Tibial nerve (tissue), 4 donors: ENCODE data around the gene OR1N1. TPM values are rescaled to one million over a fixed set of nuclear protein-coding genes. Genes with fewer than 3 reads are reported as not detected.

Source experiments
- DNase-seq, 2 donors: peaks; one replicate each; pipeline ENCODE4 v3.0.0-alpha.2; 2019; ENCODE audit warnings: low spot score in 2 of 2
- H3K27ac ChIP-seq, 4 donors: fragments of 200-600 bp; sonication (generic) in 3 of 4; one replicate each; pipeline ENCODE4 v1.5.1; 2017 to 2019; ENCODE audit warnings: mild to moderate bottlenecking in 1 of 4
- H3K27me3 ChIP-seq, 2 donors: fragments of 200-600 bp; sonication (generic) in 1 of 2; one replicate each; pipeline versions ENCODE4 v1.5.1 to v1.6.0; 2017 to 2019
- H3K36me3 ChIP-seq, 3 donors: fragments of 200-600 bp; sonication (generic); one replicate each; pipeline ENCODE4 v1.5.1; 2018 to 2019
- H3K4me1 ChIP-seq, 4 donors: fragments of 200-600 bp; sonication (generic) in 3 of 4; one replicate each; pipeline ENCODE4 v1.5.1; 2017 to 2019
- H3K4me3 ChIP-seq, 4 donors: fragments of 200-600 bp; sonication (generic) in 3 of 4; one replicate each; pipeline ENCODE4 v1.5.1; 2017 to 2019; ENCODE audit warnings: mild to moderate bottlenecking in 1 of 4, moderate library complexity in 1 of 4
- H3K9me3 ChIP-seq, 4 donors: fragments of 200-600 bp; sonication (generic) in 3 of 4; one replicate each; pipeline ENCODE4 v1.5.1; 2017 to 2019
- EP300 ChIP-seq, 2 donors: sonication (generic); formaldehyde crosslinking; IDR thresholded peaks; one replicate each; pipeline ENCODE4 v1.6.1; 2017; ENCODE audit warnings: antibody characterized with exemption in 2 of 2, mild to moderate bottlenecking in 1 of 2
- POLR2A ChIP-seq, 2 donors: fragments of 450-650 bp; IDR thresholded peaks; one replicate each; pipeline ENCODE4 v1.6.1; 2017; ENCODE audit warnings: antibody characterized with exemption in 2 of 2, mild to moderate bottlenecking in 2 of 2, moderate library complexity in 2 of 2
- WGBS, 2 donors: methylation state at CpG; one replicate each; pipeline ENCODE4 v1.1.5; 2018; 5-methylcytosine and 5-hydroxymethylcytosine counted together
- total RNA-seq, 4 donors: library from RNA; depleted of rRNA; stranded (reverse); fragments of >200 nt; gene quantifications; one replicate each; pipeline ENCODE4 v1.1.0, GENCODE V29; 2016
- TF ChIP-seq, protein P1 (sequence below), 5 experiments: fragments of 200-600 bp in 3 of 5; fragments of 450-650 bp in 2 of 5; sonication (generic) in 3 of 5; IDR thresholded peaks; one replicate each; pipeline ENCODE4 v1.5.1; 2016 to 2019; ENCODE audit warnings: antibody characterized with exemption in 5 of 5, mild to moderate bottlenecking in 3 of 5, moderate library complexity in 2 of 5

OR1N1 gene
- total RNA-seq, 4 donors from 2014 or later = not detected

DNA sequence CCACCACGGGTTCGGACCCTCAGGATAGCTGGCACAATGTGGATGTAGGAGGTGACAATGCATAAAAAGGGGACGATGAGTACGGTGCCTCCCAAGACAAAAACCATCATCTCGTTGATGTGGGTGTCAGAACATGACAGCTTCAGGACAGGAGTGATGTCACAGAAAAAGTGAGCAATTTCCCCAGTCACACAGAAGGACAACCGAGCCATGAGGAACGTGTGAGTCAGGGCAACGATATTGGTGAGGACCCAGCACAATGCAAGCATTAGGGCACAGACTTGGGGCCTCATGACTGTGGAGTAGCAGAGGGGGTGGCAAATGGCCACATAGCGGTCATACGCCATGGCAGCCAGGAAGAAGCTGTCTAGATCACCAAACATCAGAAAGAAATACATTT lies 491 bp downstream of the OR1N1 start:
- WGBS, 2 donors = 84 to 89% methylated on average over 10 of the region's 10 CpGs
- H3K27me3 ChIP-seq = no peaks in the 10 kb centered on the region
- no peaks in the 10 kb centered on the region for H3K4me1 ChIP-seq
- no peaks in the 10 kb centered on the region for H3K9me3 ChIP-seq
- no peak overlapping the region for H3K4me3 ChIP-seq
- no peak for DNase-seq
- no peaks in the 10 kb centered on the region for H3K36me3 ChIP-seq
- TF ChIP-seq EP300 (IDR thresholded peaks at IDR 0.05) (no peak), POLR2A (IDR thresholded peaks at IDR 0.05) (no peak)
- TF ChIP-seq, protein P1, sequence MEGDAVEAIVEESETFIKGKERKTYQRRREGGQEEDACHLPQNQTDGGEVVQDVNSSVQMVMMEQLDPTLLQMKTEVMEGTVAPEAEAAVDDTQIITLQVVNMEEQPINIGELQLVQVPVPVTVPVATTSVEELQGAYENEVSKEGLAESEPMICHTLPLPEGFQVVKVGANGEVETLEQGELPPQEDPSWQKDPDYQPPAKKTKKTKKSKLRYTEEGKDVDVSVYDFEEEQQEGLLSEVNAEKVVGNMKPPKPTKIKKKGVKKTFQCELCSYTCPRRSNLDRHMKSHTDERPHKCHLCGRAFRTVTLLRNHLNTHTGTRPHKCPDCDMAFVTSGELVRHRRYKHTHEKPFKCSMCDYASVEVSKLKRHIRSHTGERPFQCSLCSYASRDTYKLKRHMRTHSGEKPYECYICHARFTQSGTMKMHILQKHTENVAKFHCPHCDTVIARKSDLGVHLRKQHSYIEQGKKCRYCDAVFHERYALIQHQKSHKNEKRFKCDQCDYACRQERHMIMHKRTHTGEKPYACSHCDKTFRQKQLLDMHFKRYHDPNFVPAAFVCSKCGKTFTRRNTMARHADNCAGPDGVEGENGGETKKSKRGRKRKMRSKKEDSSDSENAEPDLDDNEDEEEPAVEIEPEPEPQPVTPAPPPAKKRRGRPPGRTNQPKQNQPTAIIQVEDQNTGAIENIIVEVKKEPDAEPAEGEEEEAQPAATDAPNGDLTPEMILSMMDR (IDR thresholded peaks at IDR 0.05) = no peak
- H3K27ac ChIP-seq = no peak overlapping the region

DNA sequence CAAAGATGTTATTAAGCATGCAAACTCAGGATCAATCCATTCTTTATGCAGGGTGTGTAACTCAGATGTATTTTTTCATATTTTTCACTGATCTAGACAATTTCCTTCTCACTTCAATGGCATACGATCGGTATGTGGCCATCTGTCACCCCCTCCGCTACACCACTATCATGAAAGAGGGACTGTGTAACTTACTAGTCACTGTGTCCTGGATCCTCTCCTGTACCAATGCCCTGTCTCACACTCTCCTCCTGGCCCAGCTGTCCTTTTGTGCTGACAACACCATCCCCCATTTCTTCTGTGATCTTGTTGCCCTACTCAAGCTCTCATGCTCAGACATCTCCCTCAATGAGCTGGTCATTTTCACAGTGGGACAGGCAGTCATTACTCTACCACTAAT lies 7.7 kb downstream of the OR1N1 start:
- Histone ChIP-seq H3K4me1 (no peaks in the 10 kb centered on the region), H3K27ac (no peak overlapping the region), H3K4me3 (no peak overlapping the region), H3K27me3 (no peaks in the 10 kb centered on the region), H3K9me3 (no peaks in the 10 kb centered on the region), H3K36me3 (no peaks in the 10 kb centered on the region)
- DNase-seq = no peak
- no peak for TF ChIP-seq POLR2A (IDR thresholded peaks at IDR 0.05)
- TF ChIP-seq, protein P1 (IDR thresholded peaks at IDR 0.05) = no peak
- TF ChIP-seq EP300 (IDR thresholded peaks at IDR 0.05) = no peak
- 92 to 93% methylated on average over 3 of the region's 3 CpGs for WGBS, 2 donors

DNA sequence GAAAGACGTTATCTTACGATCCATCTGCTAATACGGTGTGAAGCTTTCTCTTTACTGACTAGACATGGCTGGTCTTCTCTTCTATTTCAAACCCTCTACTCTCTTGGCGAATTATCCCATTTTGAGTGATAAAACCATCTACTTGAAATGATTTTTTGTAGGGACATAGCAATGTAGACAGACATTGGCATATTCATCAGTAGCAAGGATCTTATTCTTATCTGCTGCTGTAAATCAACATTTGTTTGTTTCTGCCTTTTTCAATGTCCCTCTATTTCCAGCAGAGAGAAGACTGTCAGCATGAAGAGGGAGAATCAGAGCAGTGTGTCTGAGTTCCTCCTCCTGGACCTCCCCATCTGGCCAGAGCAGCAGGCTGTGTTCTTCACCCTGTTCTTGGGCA lies 8.3 kb downstream of the OR1N1 start, which contains the start of gene OR1J4:
Gene OR1J4, plus strand, starts transcription at position 301 of the 400 bp plus-strand sequence. Its CDS starts 0 bp downstream, at position 301.
- Histone ChIP-seq H3K9me3 (no peaks in the 10 kb centered on the region), H3K4me1 (no peaks in the 10 kb centered on the region), H3K4me3 (no peak within 1 kb of the TSS), H3K27ac (no peak within 1 kb of the TSS), H3K36me3 (no peaks in the 10 kb centered on the region), H3K27me3 (no peaks in the 10 kb centered on the region)
- DNase-seq = no peak
- TF ChIP-seq EP300 (IDR thresholded peaks at IDR 0.05) (no peak), POLR2A (IDR thresholded peaks at IDR 0.05) (no peak)
- TF ChIP-seq, protein P1 (IDR thresholded peaks at IDR 0.05) = no peak
- WGBS, 2 donors = 80 to 82% methylated on average over 4 of the region's 4 CpGs

DNA sequence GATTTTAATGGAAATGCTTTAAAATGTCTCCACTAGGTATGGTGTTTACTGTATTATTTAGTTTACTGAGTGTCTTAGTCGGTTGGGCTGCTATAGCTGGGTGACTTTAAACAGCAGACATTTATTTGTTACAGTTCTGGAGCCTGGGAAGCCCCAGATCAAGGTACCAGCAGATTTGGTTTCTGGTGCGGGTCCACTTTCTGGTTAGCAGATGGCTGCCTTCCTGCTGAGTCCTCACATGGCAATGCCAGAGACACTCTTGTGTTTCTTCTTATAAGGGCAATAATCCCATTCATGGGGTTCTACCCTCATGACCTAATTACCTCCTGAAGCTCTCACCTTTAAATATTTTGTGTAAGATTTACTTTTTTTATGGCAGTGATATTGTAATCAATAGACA lies 8.9 kb downstream of the OR1N1 start:
- DNase-seq = no peak
- 50 to 54% methylated on average over 2 of the region's 2 CpGs for WGBS, 2 donors
- Histone ChIP-seq H3K4me1 (no peaks in the 10 kb centered on the region), H3K27ac (no peak overlapping the region), H3K36me3 (no peaks in the 10 kb centered on the region), H3K9me3 (no peaks in the 10 kb centered on the region), H3K27me3 (no peaks in the 10 kb centered on the region), H3K4me3 (no peak overlapping the region)
- TF ChIP-seq EP300 (IDR thresholded peaks at IDR 0.05) = no peak
- no peak for TF ChIP-seq POLR2A (IDR thresholded peaks at IDR 0.05)

DNA sequence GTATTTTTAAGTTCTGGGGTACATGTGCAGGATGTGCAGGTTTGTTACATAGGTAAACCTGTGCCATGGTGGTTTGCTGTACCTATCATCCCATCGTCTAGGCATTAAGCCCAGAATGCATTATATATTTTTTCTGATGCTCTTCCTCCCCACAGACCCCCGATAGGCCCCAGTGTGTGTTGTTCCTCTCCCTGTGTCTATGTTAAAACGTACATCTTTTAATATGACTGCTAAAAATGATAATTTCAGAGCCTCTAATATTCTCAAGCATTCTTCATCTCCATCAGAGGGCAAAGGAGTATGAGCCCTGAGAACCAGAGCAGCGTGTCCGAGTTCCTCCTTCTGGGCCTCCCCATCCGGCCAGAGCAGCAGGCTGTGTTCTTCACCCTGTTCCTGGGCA lies 16.6 kb downstream of the OR1N1 start, which contains the start of gene OR1J2:
Gene OR1J2, plus strand, starts transcription at position 301 of the 400 bp plus-strand sequence. Its CDS starts 0 bp downstream, at position 301.
- H3K9me3 ChIP-seq = no peaks in the 10 kb centered on the region
- WGBS, 2 donors = 75 to 84% methylated on average over 6 of the region's 6 CpGs
- H3K4me1 ChIP-seq = no peaks in the 10 kb centered on the region
- H3K27ac ChIP-seq = no peak within 1 kb of the TSS
- H3K27me3 ChIP-seq = no peaks in the 10 kb centered on the region
- no peak within 1 kb of the TSS for H3K4me3 ChIP-seq
- no peak for DNase-seq
- TF ChIP-seq, protein P1 (IDR thresholded peaks at IDR 0.05) = no peak
- no peak for TF ChIP-seq POLR2A (IDR thresholded peaks at IDR 0.05)
- TF ChIP-seq EP300 (IDR thresholded peaks at IDR 0.05) = no peak
- H3K36me3 ChIP-seq = no peaks in the 10 kb centered on the region

DNA sequence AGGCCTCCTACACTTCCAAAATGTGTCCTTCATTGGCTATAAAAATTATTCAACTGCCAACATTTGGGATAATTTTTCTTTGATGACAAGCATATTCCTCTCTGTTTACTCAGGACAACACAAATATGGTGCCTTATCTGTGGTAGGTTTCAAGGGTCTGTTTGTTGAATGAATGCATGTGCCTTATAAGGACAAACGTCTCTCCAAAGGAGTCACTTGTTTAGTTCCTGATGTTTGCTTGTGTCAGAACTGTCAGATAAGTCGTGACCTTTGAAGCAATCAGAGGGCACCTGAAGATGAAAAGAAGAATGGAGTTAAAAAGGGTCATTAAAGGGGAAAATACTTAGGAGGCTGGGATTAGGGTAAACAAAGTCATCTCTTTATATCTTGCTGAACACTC lies 20.1 kb downstream of the OR1N1 start:
- H3K9me3 ChIP-seq = no peaks in the 10 kb centered on the region
- H3K36me3 ChIP-seq = no peaks in the 10 kb centered on the region
- H3K4me1 ChIP-seq = no peaks in the 10 kb centered on the region
- H3K27me3 ChIP-seq = no peaks in the 10 kb centered on the region
- 62 to 64% methylated on average over 2 of the region's 2 CpGs for WGBS, 2 donors
- TF ChIP-seq EP300 (IDR thresholded peaks at IDR 0.05) (no peak), POLR2A (IDR thresholded peaks at IDR 0.05) (no peak)
- TF ChIP-seq, protein P1 (IDR thresholded peaks at IDR 0.05) = no peak
- no peak overlapping the region for H3K27ac ChIP-seq
- DNase-seq = no peak
- H3K4me3 ChIP-seq = no peak overlapping the region
